MM.1S (cell line): ENCODE data around the gene KRTAP13-4.
A peak's percentile ranks its signal among the peaks of the same experiment; 100 is the strongest.

Experiments
- DNase-seq: peaks from one replicate; pipeline ENCODE4 v3.0.0-alpha.2; 2015
- H2AFZ ChIP-seq: fragments of 300-600 bp; sonication (generic); 2 replicates; pipeline ENCODE4 v1.6.0; 2016; ENCODE audit warnings: antibody characterized with exemption, low read length
- H3F3A ChIP-seq: fragments of 300-600 bp; sonication (generic); 2 replicates; pipeline ENCODE4 v1.6.1; 2016; ENCODE audit warnings: mild to moderate bottlenecking, antibody characterized with exemption, low read length, moderate library complexity, mixed read lengths; ENCODE audit not compliant: insufficient read depth
- H3K27ac ChIP-seq: fragments of 300-600 bp; sonication (generic); 2 replicates; pipeline ENCODE4 v1.5.1; 2016; ENCODE audit warnings: mild to moderate bottlenecking, low read length
- H3K27me3 ChIP-seq: fragments of 300-600 bp; sonication (generic); replicated peaks from 2 replicates; pipeline ENCODE4 v1.6.0; 2016; ENCODE audit warnings: low read length; ENCODE audit not compliant: insufficient read depth
- H3K36me3 ChIP-seq: fragments of 300-600 bp; sonication (generic); replicated peaks from 2 replicates; pipeline ENCODE4 v1.6.1; 2016; ENCODE audit warnings: mild to moderate bottlenecking, low read length, mixed read lengths; ENCODE audit not compliant: insufficient read depth
- H3K4me1 ChIP-seq: fragments of 300-600 bp; sonication (generic); 2 replicates; pipeline ENCODE4 v1.6.1; 2016; ENCODE audit warnings: low read length, mixed read lengths
- H3K4me2 ChIP-seq: fragments of 300-600 bp; sonication (generic); 2 replicates; pipeline ENCODE4 v1.6.0; 2016; ENCODE audit warnings: low read depth, low read length
- H3K4me3 ChIP-seq: fragments of 300-600 bp; sonication (generic); 2 replicates; pipeline ENCODE4 v1.5.1; 2016; ENCODE audit warnings: low read length, mixed read lengths
- H3K79me2 ChIP-seq: fragments of 300-600 bp; sonication (generic); 2 replicates; pipeline ENCODE4 v1.6.1; 2016; ENCODE audit warnings: mixed run types, low read length, mixed read lengths
- H3K9ac ChIP-seq: fragments of 300-600 bp; sonication (generic); 2 replicates; pipeline ENCODE4 v1.6.1; 2016; ENCODE audit warnings: low read length, mixed read lengths
- H3K9me2 ChIP-seq: fragments of 300-600 bp; sonication (generic); replicated peaks from 2 replicates; pipeline ENCODE4 v1.6.1; 2016; ENCODE audit warnings: mild to moderate bottlenecking, low read length, mixed read lengths; ENCODE audit not compliant: insufficient read depth
- H3K9me3 ChIP-seq: fragments of 300-600 bp; sonication (generic); replicated peaks from 2 replicates; pipeline ENCODE4 v1.6.1; 2016; ENCODE audit warnings: mild to moderate bottlenecking, low read length, mixed read lengths; ENCODE audit not compliant: insufficient read depth
- H4K20me1 ChIP-seq: fragments of 300-600 bp; sonication (generic); 2 replicates; pipeline ENCODE4 v1.6.1; 2016; ENCODE audit warnings: mild to moderate bottlenecking, low read length, moderate library complexity, mixed read lengths; ENCODE audit not compliant: insufficient read depth
- CTCF ChIP-seq: fragments of 300-600 bp; sonication (generic); IDR thresholded peaks from 2 replicates; pipeline ENCODE4 v1.5.1; 2016; ENCODE audit warnings: antibody characterized with exemption, low read length, mixed read lengths
- EZH2 ChIP-seq: fragments of 300-600 bp; sonication (generic); optimal IDR thresholded peaks from 2 replicates; pipeline ENCODE3; 2017; ENCODE audit warnings: low read depth, mild to moderate bottlenecking, antibody characterized with exemption, low read length, mixed read lengths
- EZH2phosphoT487 ChIP-seq: fragments of 300-600 bp; sonication (generic); IDR thresholded peaks from 2 replicates; pipeline ENCODE4 v1.6.1; 2018; ENCODE audit warnings: antibody characterized with exemption, low read length

Gene KRTAP13-4

GRCh38 chr21:30395731-30396130, 34.3 kb upstream of the KRTAP13-4 start, which contains the start of gene KRTAP13-1:
TSS of gene KRTAP13-1 (plus strand) at chr21:30396031. CDS start at chr21:30396087, 56 bp downstream.
- Histone ChIP-seq H3K4me1 (no peaks in the 10 kb centered on the region), H3K79me2 (no peaks in the 10 kb centered on the region), H3K9me2 (no peaks in the 10 kb centered on the region), H3K4me3 (no peak within 1 kb of the TSS), H3K9me3 (no peaks in the 10 kb centered on the region), H3K27ac (no peak within 1 kb of the TSS), H3K9ac (no peak within 1 kb of the TSS), H3K4me2 (no peak within 1 kb of the TSS), H2AFZ (no peak within 1 kb of the TSS), H3F3A (no peaks in the 10 kb centered on the region), H3K27me3 (no peaks in the 10 kb centered on the region), H4K20me1 (no peaks in the 10 kb centered on the region), H3K36me3 (no peaks in the 10 kb centered on the region)
- no peak for TF ChIP-seq CTCF
- no peak for TF ChIP-seq EZH2phosphoT487
- TF ChIP-seq EZH2: no peak
- no peak for DNase-seq

GRCh38 chr21:30408782-30409494, 21.1 kb upstream of the KRTAP13-4 start:
- Histone ChIP-seq H3K9ac (no peak overlapping the region), H3K27ac (no peak overlapping the region), H3K4me3 (peak overlapping the region; percentile 53), H3F3A (no peaks in the 10 kb centered on the region), H3K4me2 (peak overlapping the region; percentile 79), H3K79me2 (no peaks in the 10 kb centered on the region), H3K27me3 (no peaks in the 10 kb centered on the region), H3K9me3 (no peaks in the 10 kb centered on the region), H4K20me1 (no peaks in the 10 kb centered on the region), H3K4me1 (no peaks in the 10 kb centered on the region), H3K36me3 (no peaks in the 10 kb centered on the region), H3K9me2 (no peaks in the 10 kb centered on the region), H2AFZ (peak overlapping the region; percentile 89)
- no peak for TF ChIP-seq EZH2
- peak; percentile 61 for TF ChIP-seq CTCF
- no peak for TF ChIP-seq EZH2phosphoT487
- peak; percentile 68 for DNase-seq

GRCh38 chr21:30415993-30416392, 14.0 kb upstream of the KRTAP13-4 start:
- TF ChIP-seq CTCF (no peak), EZH2 (no peak), EZH2phosphoT487 (no peak)
- H3K79me2 ChIP-seq: no peaks in the 10 kb centered on the region
- DNase-seq: no peak

More at GRCh38 chr21:30415993-30416392, 14.0 kb upstream of the KRTAP13-4 start:
- Histone ChIP-seq H2AFZ (no peak overlapping the region), H3K4me1 (no peaks in the 10 kb centered on the region), H3K4me3 (no peak overlapping the region), H3K36me3 (no peaks in the 10 kb centered on the region), H3F3A (no peaks in the 10 kb centered on the region), H3K9me2 (no peaks in the 10 kb centered on the region), H3K9ac (no peak overlapping the region), H3K27ac (no peak overlapping the region), H3K4me2 (no peak overlapping the region), H4K20me1 (no peaks in the 10 kb centered on the region), H3K9me3 (no peaks in the 10 kb centered on the region), H3K27me3 (no peaks in the 10 kb centered on the region)
